Measurements from ENCODE around the gene NLRC4.

NLRC4 gene

DNA sequence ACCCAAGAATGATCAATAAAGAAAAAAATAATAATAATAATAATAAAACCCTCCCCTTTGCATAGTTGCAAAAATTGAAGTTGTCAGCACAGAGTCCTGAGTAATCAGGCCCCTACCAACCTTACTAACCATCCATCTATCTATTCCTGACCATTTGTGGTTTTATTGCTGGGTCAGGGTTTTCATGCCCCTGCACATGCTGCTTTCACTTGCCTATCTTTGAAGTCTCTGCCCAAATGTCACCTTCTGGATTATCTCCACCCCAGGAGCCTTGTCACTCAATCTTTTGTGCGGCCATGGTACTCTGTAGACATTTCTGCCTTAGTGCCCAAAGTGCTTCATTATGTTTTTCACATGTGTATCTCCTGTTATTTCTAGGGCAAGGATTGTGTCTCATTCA lies 63.9 kb downstream of the NLRC4 start:
- no peak for ATAC-seq
- TF ChIP-seq CSDC2 (CRISPR knock-in tag; IDR thresholded peaks at IDR 0.05): no peak
- no peak for TF ChIP-seq TCF4 (CRISPR knock-in tag; IDR thresholded peaks at IDR 0.05; ENCODE audit: borderline replicate concordance)
- TF ChIP-seq ISL1 (CRISPR knock-in tag; IDR thresholded peaks at IDR 0.05): no peak
- no peak for TF ChIP-seq OSR1 (CRISPR knock-in tag; IDR thresholded peaks at IDR 0.05)
- no peak for TF ChIP-seq ZC3H10 (CRISPR knock-in tag; IDR thresholded peaks at IDR 0.05)
- TF ChIP-seq ESRRG (CRISPR knock-in tag; IDR thresholded peaks at IDR 0.05): no peak
- TF ChIP-seq PPARA (CRISPR knock-in tag; IDR thresholded peaks at IDR 0.05; ENCODE audit: borderline replicate concordance): no peak
- TF ChIP-seq, protein P1, sequence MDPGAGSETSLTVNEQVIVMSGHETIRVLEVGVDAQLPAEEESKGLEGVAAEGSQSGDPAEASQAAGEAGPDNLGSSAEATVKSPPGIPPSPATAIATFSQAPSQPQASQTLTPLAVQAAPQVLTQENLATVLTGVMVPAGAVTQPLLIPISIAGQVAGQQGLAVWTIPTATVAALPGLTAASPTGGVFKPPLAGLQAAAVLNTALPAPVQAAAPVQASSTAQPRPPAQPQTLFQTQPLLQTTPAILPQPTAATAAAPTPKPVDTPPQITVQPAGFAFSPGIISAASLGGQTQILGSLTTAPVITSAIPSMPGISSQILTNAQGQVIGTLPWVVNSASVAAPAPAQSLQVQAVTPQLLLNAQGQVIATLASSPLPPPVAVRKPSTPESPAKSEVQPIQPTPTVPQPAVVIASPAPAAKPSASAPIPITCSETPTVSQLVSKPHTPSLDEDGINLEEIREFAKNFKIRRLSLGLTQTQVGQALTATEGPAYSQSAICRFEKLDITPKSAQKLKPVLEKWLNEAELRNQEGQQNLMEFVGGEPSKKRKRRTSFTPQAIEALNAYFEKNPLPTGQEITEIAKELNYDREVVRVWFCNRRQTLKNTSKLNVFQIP (CRISPR knock-in tag; IDR thresholded peaks at IDR 0.05; ENCODE audit: borderline replicate concordance, low read depth): no peak
- TF ChIP-seq ZFP3 (CRISPR knock-in tag; IDR thresholded peaks at IDR 0.05): no peak
- TF ChIP-seq, protein P2, sequence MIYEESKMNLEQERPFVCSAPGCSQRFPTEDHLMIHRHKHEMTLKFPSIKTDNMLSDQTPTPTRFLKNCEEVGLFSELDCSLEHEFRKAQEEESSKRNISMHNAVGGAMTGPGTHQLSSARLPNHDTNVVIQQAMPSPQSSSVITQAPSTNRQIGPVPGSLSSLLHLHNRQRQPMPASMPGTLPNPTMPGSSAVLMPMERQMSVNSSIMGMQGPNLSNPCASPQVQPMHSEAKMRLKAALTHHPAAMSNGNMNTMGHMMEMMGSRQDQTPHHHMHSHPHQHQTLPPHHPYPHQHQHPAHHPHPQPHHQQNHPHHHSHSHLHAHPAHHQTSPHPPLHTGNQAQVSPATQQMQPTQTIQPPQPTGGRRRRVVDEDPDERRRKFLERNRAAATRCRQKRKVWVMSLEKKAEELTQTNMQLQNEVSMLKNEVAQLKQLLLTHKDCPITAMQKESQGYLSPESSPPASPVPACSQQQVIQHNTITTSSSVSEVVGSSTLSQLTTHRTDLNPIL (CRISPR knock-in tag; IDR thresholded peaks at IDR 0.05; ENCODE audit: low read depth): no peak
- TF ChIP-seq ZNF565 (CRISPR knock-in tag; conservative IDR thresholded peaks at IDR 0.05; ENCODE audit: low read depth): no peak
- no peak for TF ChIP-seq TOX (CRISPR knock-in tag; IDR thresholded peaks at IDR 0.05; ENCODE audit: borderline replicate concordance)
- TF ChIP-seq GLIS3 (CRISPR knock-in tag; IDR thresholded peaks at IDR 0.05): no peak
- no peak for TF ChIP-seq ARNTL (CRISPR knock-in tag; IDR thresholded peaks at IDR 0.05; ENCODE audit: borderline replicate concordance, low read depth)

DNA sequence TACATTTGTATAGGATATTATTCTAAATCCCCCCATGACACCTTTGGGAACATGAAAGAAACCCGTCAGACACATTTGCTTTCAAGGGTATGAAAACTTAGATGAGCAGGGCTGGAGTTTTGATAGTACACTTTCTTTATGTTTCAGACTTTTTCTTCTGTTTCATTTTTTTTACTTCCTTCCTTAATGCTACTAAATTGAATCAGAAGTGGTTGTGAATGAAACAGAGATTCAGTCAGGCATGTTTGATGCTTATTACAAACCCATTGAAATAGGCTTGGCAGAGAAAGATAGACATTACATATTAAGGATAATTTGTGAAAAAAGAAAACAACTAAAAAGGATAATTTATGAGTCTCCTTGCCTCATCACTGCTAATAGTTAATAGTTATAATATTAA lies 72.3 kb downstream of the NLRC4 start:
- no peak for TF ChIP-seq CSDC2 (CRISPR knock-in tag; IDR thresholded peaks at IDR 0.05)
- TF ChIP-seq OSR1 (CRISPR knock-in tag; IDR thresholded peaks at IDR 0.05): no peak
- TF ChIP-seq BACH2 (CRISPR knock-in tag; IDR thresholded peaks at IDR 0.05; ENCODE audit: borderline replicate concordance): no peak
- TF ChIP-seq ARNTL (CRISPR knock-in tag; IDR thresholded peaks at IDR 0.05; ENCODE audit: borderline replicate concordance, low read depth): no peak
- TF ChIP-seq, protein P1 (CRISPR knock-in tag; IDR thresholded peaks at IDR 0.05; ENCODE audit: borderline replicate concordance, low read depth): no peak
- TF ChIP-seq ZNF70 (CRISPR knock-in tag; IDR thresholded peaks at IDR 0.05): no peak
- no peak for TF ChIP-seq ZFP30 (CRISPR knock-in tag; IDR thresholded peaks at IDR 0.05)
- no peak for TF ChIP-seq RARB (CRISPR knock-in tag; IDR thresholded peaks at IDR 0.05)
- no peak for ATAC-seq

DNA sequence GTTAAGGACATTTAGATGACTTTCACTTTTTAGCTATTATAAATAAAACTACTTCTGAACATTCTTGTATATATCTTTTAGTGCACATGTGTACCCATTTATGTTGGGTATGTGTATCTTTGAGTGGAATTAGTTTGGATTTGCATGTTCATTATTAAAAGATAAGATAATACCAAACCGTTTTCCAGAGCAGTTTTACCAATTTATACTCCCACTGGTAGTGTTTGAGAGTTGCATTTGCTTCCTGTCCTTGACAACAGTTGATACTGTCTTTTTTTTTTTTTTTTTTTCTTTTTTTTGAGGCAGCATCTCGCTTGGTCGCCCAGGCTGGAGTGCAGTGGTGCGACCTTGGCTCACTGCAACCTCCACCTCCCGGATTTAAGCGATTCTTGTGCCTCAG lies 75.7 kb downstream of the NLRC4 start:
- ATAC-seq: no peak
- TF ChIP-seq ISL1 (CRISPR knock-in tag; IDR thresholded peaks at IDR 0.05): no peak
- TF ChIP-seq, protein P2 (CRISPR knock-in tag; IDR thresholded peaks at IDR 0.05; ENCODE audit: low read depth): no peak
- TF ChIP-seq TCF4 (CRISPR knock-in tag; IDR thresholded peaks at IDR 0.05; ENCODE audit: borderline replicate concordance): no peak
- no peak for TF ChIP-seq ZNF70 (CRISPR knock-in tag; IDR thresholded peaks at IDR 0.05)
- no peak for TF ChIP-seq PPARA (CRISPR knock-in tag; IDR thresholded peaks at IDR 0.05; ENCODE audit: borderline replicate concordance)
- no peak for TF ChIP-seq ZNF8 (CRISPR knock-in tag; IDR thresholded peaks at IDR 0.05)
- TF ChIP-seq ARNTL (CRISPR knock-in tag; IDR thresholded peaks at IDR 0.05; ENCODE audit: borderline replicate concordance, low read depth): no peak
- no peak for TF ChIP-seq OSR1 (CRISPR knock-in tag; IDR thresholded peaks at IDR 0.05)
- TF ChIP-seq, protein P3, sequence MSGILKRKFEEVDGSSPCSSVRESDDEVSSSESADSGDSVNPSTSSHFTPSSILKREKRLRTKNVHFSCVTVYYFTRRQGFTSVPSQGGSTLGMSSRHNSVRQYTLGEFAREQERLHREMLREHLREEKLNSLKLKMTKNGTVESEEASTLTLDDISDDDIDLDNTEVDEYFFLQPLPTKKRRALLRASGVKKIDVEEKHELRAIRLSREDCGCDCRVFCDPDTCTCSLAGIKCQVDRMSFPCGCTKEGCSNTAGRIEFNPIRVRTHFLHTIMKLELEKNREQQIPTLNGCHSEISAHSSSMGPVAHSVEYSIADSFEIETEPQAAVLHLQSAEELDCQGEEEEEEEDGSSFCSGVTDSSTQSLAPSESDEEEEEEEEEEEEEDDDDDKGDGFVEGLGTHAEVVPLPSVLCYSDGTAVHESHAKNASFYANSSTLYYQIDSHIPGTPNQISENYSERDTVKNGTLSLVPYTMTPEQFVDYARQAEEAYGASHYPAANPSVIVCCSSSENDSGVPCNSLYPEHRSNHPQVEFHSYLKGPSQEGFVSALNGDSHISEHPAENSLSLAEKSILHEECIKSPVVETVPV (CRISPR knock-in tag; IDR thresholded peaks at IDR 0.05): no peak
- no peak for TF ChIP-seq CSDC2 (CRISPR knock-in tag; IDR thresholded peaks at IDR 0.05)
- TF ChIP-seq BACH2 (CRISPR knock-in tag; IDR thresholded peaks at IDR 0.05; ENCODE audit: borderline replicate concordance): no peak
- TF ChIP-seq, protein P1 (CRISPR knock-in tag; IDR thresholded peaks at IDR 0.05; ENCODE audit: borderline replicate concordance, low read depth): no peak
- TF ChIP-seq, protein P4, sequence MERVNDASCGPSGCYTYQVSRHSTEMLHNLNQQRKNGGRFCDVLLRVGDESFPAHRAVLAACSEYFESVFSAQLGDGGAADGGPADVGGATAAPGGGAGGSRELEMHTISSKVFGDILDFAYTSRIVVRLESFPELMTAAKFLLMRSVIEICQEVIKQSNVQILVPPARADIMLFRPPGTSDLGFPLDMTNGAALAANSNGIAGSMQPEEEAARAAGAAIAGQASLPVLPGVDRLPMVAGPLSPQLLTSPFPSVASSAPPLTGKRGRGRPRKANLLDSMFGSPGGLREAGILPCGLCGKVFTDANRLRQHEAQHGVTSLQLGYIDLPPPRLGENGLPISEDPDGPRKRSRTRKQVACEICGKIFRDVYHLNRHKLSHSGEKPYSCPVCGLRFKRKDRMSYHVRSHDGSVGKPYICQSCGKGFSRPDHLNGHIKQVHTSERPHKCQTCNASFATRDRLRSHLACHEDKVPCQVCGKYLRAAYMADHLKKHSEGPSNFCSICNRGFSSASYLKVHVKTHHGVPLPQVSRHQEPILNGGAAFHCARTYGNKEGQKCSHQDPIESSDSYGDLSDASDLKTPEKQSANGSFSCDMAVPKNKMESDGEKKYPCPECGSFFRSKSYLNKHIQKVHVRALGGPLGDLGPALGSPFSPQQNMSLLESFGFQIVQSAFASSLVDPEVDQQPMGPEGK (CRISPR knock-in tag; IDR thresholded peaks at IDR 0.05; ENCODE audit: borderline replicate concordance): no peak
- no peak for TF ChIP-seq GLIS3 (CRISPR knock-in tag; IDR thresholded peaks at IDR 0.05)
- no peak for TF ChIP-seq ZNF565 (CRISPR knock-in tag; conservative IDR thresholded peaks at IDR 0.05; ENCODE audit: low read depth)
- TF ChIP-seq, protein P5, sequence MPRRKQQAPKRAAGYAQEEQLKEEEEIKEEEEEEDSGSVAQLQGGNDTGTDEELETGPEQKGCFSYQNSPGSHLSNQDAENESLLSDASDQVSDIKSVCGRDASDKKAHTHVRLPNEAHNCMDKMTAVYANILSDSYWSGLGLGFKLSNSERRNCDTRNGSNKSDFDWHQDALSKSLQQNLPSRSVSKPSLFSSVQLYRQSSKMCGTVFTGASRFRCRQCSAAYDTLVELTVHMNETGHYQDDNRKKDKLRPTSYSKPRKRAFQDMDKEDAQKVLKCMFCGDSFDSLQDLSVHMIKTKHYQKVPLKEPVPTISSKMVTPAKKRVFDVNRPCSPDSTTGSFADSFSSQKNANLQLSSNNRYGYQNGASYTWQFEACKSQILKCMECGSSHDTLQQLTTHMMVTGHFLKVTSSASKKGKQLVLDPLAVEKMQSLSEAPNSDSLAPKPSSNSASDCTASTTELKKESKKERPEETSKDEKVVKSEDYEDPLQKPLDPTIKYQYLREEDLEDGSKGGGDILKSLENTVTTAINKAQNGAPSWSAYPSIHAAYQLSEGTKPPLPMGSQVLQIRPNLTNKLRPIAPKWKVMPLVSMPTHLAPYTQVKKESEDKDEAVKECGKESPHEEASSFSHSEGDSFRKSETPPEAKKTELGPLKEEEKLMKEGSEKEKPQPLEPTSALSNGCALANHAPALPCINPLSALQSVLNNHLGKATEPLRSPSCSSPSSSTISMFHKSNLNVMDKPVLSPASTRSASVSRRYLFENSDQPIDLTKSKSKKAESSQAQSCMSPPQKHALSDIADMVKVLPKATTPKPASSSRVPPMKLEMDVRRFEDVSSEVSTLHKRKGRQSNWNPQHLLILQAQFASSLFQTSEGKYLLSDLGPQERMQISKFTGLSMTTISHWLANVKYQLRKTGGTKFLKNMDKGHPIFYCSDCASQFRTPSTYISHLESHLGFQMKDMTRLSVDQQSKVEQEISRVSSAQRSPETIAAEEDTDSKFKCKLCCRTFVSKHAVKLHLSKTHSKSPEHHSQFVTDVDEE (CRISPR knock-in tag; IDR thresholded peaks at IDR 0.05): no peak
- TF ChIP-seq TOX (CRISPR knock-in tag; IDR thresholded peaks at IDR 0.05; ENCODE audit: borderline replicate concordance): no peak
- TF ChIP-seq ZC3H10 (CRISPR knock-in tag; IDR thresholded peaks at IDR 0.05): no peak
